ENCODE measurements around the gene RAB11B.
"Not testable (repeated sequence)": the region's sequence is repeated elsewhere in the genome, so short reads cannot be mapped to it uniquely, and the experiment has no call there.

Gene RAB11B

GRCh38 chr19:8389891-8390616, at the start of gene RAB11B:
Gene RAB11B, plus strand, starts transcription at chr19:8390360. Its CDS starts 57 bp downstream, at chr19:8390417.
- DNase-seq (ENCODE audit: low read depth in 2 of 2), result peak; percentile 95 to 97

DNA sequence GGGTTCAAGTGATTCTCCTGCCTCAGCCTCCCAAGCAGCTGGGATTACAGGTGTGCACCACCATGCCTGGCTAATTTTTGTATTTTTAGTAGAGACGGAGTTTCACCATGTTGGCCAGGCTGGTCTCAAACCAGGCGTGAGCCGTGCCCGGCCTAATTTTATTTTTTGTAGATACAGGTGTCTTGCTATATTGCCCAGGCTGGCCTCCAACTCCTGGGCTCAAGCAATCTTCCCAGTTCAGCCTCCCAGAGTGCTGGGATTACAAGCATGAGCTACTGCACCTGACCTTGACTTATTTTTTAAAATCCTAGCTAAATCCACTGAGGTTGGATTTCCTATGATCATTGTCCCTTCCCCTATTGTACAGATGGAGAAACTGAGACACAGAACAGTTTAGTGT, 48.7 kb upstream of the RAB11B start:
- DNase-seq (ENCODE audit: low read depth in 2 of 2), result not testable (repeated sequence)

DNA sequence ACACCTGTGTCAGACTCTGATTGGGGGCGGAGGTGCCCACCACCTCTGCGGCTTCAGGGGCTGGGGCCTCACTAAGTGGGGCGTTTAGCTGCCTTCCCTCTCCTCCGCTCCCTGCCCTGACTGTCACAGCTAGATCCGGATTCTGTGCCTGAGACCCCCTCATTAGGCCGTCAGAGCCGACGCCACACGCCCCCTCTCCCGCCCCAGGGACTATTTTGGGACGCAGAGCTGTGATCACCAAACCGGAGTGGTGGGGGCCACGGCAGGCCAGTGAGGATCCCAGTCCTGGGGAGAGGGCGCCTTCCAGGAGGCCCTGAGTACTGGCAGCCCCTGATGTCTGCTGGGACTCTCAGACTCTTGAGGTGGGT, 47.9 kb upstream of the RAB11B start:
- DNase-seq (ENCODE audit: low read depth in 2 of 2), result no peak

DNA sequence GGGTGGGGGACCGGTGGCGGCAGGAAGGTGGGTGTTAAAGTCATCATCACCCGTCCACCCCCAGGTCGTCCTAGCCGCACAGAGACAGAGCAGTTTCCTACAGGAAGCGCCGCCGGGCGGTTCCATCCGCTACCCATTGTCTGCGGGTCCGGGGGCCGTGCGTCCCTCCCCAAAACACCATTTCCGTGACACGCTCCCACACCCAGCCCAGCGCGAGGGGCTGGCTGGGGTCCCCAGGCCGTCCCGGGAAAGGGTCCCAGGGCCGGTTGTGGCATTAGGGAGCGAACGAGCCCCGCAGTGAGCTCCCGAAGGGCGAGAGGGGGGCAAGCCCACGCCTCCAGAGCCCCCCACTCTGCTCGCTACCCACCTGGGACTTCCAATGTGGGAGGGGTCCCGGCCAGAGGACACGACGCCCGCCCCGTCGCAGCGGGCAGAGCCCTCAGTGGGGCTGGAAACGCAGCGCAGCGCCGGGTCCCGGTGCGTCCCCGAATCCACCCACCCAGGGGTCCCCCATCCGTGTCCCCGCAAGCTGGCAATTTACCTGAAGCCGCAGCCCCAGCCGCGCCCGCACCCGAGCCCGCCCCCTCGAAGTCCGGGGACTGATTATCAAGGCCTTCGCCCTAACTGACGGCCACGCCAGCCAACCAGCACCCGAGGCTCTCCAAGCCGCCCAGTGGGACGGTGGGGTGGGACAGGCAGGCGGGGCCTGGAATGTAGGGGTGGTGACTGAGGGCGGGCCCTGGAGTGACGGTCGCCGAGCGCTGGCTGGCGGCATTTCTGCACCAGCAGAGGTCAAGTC, 47.3 kb upstream of the RAB11B start, which contains the start of gene KANK3:
Gene KANK3, minus strand, starts transcription at position 579 of the 799 bp plus-strand sequence. CDS start 5,434 bp downstream, outside the sequence.
- peak; percentile 83 to 85 for DNase-seq (ENCODE audit: low read depth in 2 of 2)

DNA sequence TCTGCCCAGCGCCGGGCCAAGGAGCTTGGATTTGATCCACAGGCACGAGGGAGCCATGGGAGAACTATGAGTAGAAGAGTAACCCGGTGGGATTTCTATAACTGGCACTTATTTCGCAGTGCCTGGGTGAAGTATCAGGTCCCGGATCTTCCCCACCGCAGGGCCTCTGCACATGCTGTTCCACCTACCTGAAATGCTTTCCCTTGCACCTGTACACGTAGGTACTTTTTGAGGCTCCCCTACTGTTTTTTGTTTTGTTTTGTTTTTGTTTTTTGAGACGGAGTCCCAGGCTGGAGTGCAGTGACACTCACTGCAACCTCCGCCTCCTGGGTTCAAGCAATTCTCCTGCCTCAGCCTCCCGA, 46.7 kb upstream of the RAB11B start:
- DNase-seq (ENCODE audit: low read depth in 2 of 2), result no peak

GRCh38 chr19:8349629-8350372, 40.4 kb upstream of the RAB11B start:
- DNase-seq (ENCODE audit: low read depth in 2 of 2), result not testable (repeated sequence)

- no peak for DNase-seq (ENCODE audit: low read depth in 2 of 2)
These were observed 37.9 kb upstream of the RAB11B start for GRCh38 chr19:8352134-8352827.

- DNase-seq (ENCODE audit: low read depth in 2 of 2), result not testable (repeated sequence)
These were observed 37.3 kb upstream of the RAB11B start for GRCh38 chr19:8352845-8353244.

DNA sequence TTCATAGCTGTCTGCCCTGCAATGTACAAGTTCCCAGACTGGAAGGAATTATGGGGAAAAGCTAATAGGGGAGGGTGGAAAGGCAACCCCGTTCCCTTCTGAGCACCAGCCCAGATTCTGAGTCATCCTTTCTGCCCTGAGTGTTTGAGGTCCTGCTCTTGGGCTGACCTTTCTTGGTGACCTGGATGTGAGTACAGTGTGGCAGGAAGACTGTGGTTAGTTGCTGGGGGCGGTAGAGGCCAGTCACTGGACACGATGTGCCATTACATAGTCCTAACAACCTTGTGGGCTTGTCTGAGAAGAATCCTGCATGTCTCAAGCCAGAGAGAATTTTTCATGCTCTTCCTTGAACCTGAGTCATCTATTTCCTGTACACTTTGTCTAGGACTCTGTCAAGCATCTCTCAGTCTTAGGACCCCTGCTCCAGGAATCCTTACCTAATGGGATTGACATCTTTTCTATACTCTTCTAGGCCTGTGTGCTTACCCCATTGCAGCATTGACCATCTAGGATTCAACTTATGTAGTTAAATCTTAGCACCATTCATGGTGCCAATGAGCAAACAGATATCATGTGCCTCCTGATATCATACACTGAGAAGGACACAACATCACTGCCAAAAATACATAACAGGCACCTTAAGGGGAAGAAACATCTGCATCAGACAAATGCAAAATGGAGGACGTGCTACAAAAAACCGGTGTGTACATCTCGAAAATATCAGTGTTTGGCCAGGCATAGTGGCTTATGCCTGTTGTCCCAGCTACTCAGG, 34.3 kb upstream of the RAB11B start:
- DNase-seq (ENCODE audit: low read depth in 2 of 2), result no peak

GRCh38 chr19:8357007-8357521, 33.1 kb upstream of the RAB11B start:
- no peak for DNase-seq (ENCODE audit: low read depth in 2 of 2)

DNA sequence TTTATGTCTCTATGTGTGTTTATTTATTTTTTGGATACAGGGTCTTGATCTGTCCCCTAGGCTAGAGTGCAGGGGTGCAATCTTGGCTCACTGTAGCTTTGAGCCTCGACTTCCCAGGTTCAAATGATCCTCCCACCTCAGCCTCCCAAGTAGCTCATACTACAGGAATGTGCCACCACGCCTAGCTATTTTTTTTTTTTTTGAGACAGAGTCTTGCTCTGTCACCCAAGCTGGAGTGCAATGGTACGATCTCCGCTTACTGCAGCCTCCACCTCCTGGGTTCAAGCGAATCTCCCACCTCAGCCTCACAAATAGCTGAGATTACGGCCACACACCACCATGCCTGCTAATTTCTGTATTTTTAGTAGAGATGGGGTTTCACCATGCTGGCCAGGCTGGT, 31.2 kb upstream of the RAB11B start:
- no peak for DNase-seq (ENCODE audit: low read depth in 2 of 2)

- no peak for DNase-seq (ENCODE audit: low read depth in 2 of 2)
These were observed 30.0 kb upstream of the RAB11B start for GRCh38 chr19:8360196-8360595.

- no peak for DNase-seq (ENCODE audit: low read depth in 2 of 2)
These were observed 28.0 kb upstream of the RAB11B start for GRCh38 chr19:8361921-8362793.

GRCh38 chr19:8363803-8364771, 26.1 kb upstream of the RAB11B start, which contains the start of gene ANGPTL4:
Gene ANGPTL4, plus strand, starts transcription at chr19:8364155. Its CDS starts 167 bp downstream, at chr19:8364322.
- DNase-seq (ENCODE audit: low read depth in 2 of 2), result peak; percentile 43 to 55

- no peak for DNase-seq (ENCODE audit: low read depth in 2 of 2)
These were observed 24.0 kb upstream of the RAB11B start for GRCh38 chr19:8366121-8366581.

- no peak for DNase-seq (ENCODE audit: low read depth in 2 of 2)
These were observed 23.2 kb upstream of the RAB11B start for GRCh38 chr19:8366961-8367326.

- DNase-seq (ENCODE audit: low read depth in 2 of 2), result no peak
These were observed 22.7 kb upstream of the RAB11B start for GRCh38 chr19:8367327-8368001.
